Neutrophil (primary cell): ENCODE data around the gene PTPN2.

Experiments
- H3K27ac ChIP-seq: fragments of 200-600 bp; sonication (generic); 2 replicates; pipeline ENCODE4 v1.5.1; 2016; ENCODE audit warnings: mild to moderate bottlenecking, moderate library complexity
- H3K27me3 ChIP-seq: fragments of 200-600 bp; sonication (generic); 2 replicates; pipeline ENCODE4 v1.6.0; 2016; ENCODE audit warnings: mild to moderate bottlenecking
- H3K36me3 ChIP-seq: fragments of 200-600 bp; sonication (generic); 2 replicates; pipeline ENCODE4 v1.5.1; 2017
- H3K4me1 ChIP-seq, 2 experiments: fragments of 200-600 bp in 1 of 2; sonication (generic) in 1 of 2; 1 replicate in 1 of 2; 2 replicates in 1 of 2; pipeline versions ENCODE4 v1.5.1 to v1.6.1; 2013 to 2016; ENCODE audit warnings: low read depth in 1 of 2, low read length in 1 of 2, mild to moderate bottlenecking in 1 of 2, moderate library complexity in 1 of 2; ENCODE audit not compliant: control insufficient read depth in 1 of 2, insufficient read depth in 1 of 2
- H3K4me3 ChIP-seq, 2 experiments: fragments of 200-600 bp in 1 of 2; sonication (generic) in 1 of 2; 1 replicate in 1 of 2; 2 replicates in 1 of 2; pipeline ENCODE4 v1.5.1; 2013 to 2016; ENCODE audit warnings: low read depth in 1 of 2, low read length in 1 of 2, mild to moderate bottlenecking in 1 of 2, moderate library complexity in 1 of 2
- H3K9me3 ChIP-seq: fragments of 200-600 bp; sonication (generic); 2 replicates; pipeline ENCODE4 v1.5.1; 2016
- TF ChIP-seq, protein P1 (sequence below): fragments of 200-600 bp; sonication (generic); IDR thresholded peaks from 2 replicates; pipeline ENCODE4 v1.5.1; 2016; ENCODE audit warnings: antibody characterized with exemption

PTPN2 gene

DNA sequence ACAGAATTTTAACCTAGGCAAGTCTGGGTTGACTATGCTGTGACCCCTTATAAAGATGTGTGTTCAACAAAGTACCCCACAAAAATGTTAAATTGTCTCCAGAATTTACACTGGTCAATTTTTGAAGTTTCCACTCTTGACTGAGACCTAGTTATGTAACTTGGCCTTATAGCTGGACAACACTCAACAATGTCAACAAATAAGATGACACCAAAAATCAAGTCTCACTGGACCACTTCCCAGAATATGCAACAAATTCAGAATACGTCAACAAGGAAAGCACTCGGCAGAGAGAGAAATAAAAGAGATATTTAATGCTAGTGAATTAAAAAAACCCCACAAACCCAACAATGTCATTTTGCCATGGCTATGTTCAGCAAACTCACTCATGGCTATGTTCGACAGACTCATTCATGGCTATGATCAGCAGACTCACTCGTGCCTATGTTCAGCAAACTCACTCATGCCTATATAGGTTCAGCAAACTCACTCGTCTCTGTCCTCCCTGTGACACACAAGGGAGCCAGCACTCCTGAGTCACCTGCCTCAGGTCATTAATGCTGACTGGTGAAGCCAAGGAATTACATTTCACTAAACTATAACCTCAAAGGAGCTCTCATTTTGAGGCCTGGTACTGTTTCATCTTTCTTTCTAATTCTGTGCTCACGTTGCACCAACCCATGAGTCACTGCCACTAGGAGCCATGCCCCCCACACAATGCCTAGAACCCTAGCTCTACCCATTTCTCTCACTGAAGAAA lies 72.7 kb downstream of the PTPN2 start:
- H3K36me3 ChIP-seq: peaks cover 27% of the 10 kb centered on the region

DNA sequence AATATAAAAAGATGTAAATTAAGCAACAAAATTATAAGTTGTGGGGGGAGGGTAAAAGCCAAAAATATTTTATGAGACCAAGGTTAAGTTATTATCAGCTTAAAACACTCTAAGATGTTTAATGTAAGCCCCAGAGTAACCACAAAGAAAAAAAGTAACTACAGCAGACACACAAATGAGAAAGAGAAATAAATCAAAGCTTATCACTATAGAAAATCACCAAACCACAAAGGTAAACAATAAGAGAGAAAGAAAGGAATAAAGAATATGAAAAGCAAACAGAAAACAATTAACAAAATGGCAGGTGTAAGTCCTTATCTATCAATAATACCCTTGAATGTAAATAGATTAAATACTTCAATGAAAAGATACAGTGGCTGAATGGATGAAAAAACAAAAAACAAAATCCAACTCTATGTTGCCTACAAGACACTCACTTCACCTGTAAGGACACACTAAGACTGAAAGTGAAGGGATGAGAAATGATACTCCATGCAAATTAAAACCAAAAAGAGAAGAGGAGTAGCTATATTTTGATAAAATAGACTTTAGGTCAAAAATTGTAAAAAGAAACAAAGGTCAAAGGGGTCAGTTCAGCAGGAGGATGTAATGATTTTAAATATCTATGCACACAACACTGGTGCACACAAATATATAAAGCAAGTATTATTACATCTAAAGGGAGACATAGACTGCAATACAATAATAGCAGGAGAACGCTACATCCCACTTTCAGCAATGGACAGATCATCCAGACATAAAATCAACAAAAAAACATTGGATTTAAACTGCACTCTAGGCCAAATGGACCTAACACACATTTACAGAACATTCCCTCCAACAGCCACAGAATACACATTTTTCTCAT lies 80.7 kb downstream of the PTPN2 start:
- no peaks in the 10 kb centered on the region for H3K9me3 ChIP-seq
- H3K4me1 ChIP-seq: no peaks in the 10 kb centered on the region
- H3K27me3 ChIP-seq: no peaks in the 10 kb centered on the region
- no peak overlapping the region for H3K27ac ChIP-seq
- H3K4me3 ChIP-seq: no peak overlapping the region
- TF ChIP-seq, protein P1, sequence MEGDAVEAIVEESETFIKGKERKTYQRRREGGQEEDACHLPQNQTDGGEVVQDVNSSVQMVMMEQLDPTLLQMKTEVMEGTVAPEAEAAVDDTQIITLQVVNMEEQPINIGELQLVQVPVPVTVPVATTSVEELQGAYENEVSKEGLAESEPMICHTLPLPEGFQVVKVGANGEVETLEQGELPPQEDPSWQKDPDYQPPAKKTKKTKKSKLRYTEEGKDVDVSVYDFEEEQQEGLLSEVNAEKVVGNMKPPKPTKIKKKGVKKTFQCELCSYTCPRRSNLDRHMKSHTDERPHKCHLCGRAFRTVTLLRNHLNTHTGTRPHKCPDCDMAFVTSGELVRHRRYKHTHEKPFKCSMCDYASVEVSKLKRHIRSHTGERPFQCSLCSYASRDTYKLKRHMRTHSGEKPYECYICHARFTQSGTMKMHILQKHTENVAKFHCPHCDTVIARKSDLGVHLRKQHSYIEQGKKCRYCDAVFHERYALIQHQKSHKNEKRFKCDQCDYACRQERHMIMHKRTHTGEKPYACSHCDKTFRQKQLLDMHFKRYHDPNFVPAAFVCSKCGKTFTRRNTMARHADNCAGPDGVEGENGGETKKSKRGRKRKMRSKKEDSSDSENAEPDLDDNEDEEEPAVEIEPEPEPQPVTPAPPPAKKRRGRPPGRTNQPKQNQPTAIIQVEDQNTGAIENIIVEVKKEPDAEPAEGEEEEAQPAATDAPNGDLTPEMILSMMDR: no peak
- peaks cover 30% of the 10 kb centered on the region for H3K36me3 ChIP-seq

More for the DNA sequence above, 72.7 kb downstream of the PTPN2 start:
- Histone ChIP-seq H3K27ac (no peak overlapping the region), H3K27me3 (no peaks in the 10 kb centered on the region), H3K4me3 (no peak overlapping the region), H3K4me1 (no peaks in the 10 kb centered on the region), H3K9me3 (no peaks in the 10 kb centered on the region)
- TF ChIP-seq, protein P1: no peak

DNA sequence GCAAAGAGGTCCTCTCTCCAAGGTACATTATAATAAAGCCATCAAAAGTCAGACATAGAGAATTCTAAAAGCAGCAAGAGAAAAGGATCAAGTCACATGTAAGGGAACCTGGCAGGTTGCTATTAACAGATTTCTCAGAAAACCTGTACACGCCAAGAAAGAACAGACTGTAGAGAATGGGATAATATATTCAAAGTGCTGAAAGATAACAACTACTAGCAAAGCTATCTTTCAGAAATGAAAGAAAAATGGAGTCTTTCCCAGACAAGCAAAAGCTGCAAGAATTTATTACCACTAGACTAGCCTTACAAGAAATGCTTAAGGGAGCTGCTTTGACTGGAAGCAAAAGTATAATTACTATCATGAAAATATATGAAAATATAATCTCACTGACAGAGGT lies 81.5 kb downstream of the PTPN2 start:
- H3K27ac ChIP-seq: no peak overlapping the region
- H3K36me3 ChIP-seq: peaks cover 38% of the 10 kb centered on the region
- H3K4me1 ChIP-seq: no peaks in the 10 kb centered on the region
- TF ChIP-seq, protein P1: no peak
- no peaks in the 10 kb centered on the region for H3K27me3 ChIP-seq
- H3K4me3 ChIP-seq: no peak overlapping the region
- no peaks in the 10 kb centered on the region for H3K9me3 ChIP-seq

DNA sequence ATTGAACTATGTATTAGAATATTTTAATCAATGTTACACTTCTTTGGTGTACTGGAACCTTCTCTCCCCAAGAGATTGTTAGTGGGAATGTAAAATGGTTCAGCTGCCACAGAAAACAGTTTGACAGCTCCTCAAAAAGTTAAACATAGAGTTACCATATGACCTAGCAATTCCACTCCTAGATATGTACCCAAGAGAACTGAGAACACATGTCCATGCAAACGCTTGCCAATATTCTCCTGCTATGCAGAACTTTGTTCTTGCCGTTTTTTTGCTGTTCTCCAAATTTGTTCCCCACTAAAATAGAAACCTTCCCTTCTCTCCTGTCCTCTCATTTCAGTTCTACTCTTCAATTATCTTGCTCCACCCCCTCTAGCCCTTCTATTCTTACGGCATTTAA lies 87.6 kb downstream of the PTPN2 start:
- H3K4me1 ChIP-seq: no peaks in the 10 kb centered on the region
- peaks cover 54% of the 10 kb centered on the region for H3K36me3 ChIP-seq
- H3K27ac ChIP-seq: no peak overlapping the region
- no peaks in the 10 kb centered on the region for H3K27me3 ChIP-seq
- TF ChIP-seq, protein P1: no peak
- no peak overlapping the region for H3K4me3 ChIP-seq
- no peaks in the 10 kb centered on the region for H3K9me3 ChIP-seq

DNA sequence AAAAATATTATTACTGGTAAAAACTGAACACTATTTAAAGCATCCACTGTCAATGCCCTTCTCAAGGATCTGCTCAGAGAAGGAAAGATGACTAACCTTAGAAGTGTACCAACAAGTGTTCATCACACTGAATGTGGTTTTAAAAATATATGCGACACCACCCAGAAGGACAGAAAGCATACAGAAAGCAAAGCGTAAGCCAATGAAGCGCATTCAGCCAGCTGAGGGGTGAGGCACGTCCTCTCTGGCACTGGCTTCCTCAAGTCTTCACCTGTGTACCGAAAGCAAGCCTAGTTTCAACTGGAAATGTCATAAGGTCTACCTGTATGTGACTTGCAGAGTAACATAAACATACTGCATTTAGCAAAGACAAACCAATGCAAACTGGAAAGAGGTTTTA lies 92.4 kb downstream of the PTPN2 start:
- H3K4me1 ChIP-seq: no peaks in the 10 kb centered on the region
- TF ChIP-seq, protein P1: no peak
- H3K36me3 ChIP-seq: peaks cover 12% of the 10 kb centered on the region
- H3K9me3 ChIP-seq: no peaks in the 10 kb centered on the region
- H3K27me3 ChIP-seq: no peaks in the 10 kb centered on the region
- no peak overlapping the region for H3K27ac ChIP-seq
- no peak overlapping the region for H3K4me3 ChIP-seq
